WTC11 (cell line): ENCODE measurements around the gene LRIF1.

ENCODE experiments used
- IRF1 ChIP-seq: sonication (generic); formaldehyde crosslinking; IDR thresholded peaks from 2 replicates; pipeline ENCODE4 v1.8.0; 2023; ENCODE audit warnings: missing genetic modification reagents
- MAX ChIP-seq: sonication (generic); formaldehyde crosslinking; IDR thresholded peaks from 2 replicates; pipeline ENCODE4 v1.8.0; 2022; ENCODE audit warnings: mild to moderate bottlenecking, missing genetic modification reagents
- TEAD4 ChIP-seq: sonication (generic); formaldehyde crosslinking; IDR thresholded peaks from 2 replicates; pipeline ENCODE4 v1.8.0; 2022; ENCODE audit warnings: mild to moderate bottlenecking, missing genetic modification reagents

GRCh38 chr1:110962892-110963690 is 631 bp downstream of the LRIF1 start:
- peak; percentile 46; the same call in 1 of the 2 replicates for TF ChIP-seq MAX
- 0 out of 2 replicates have a peak, but pooled peaks have one; percentile 10 for TF ChIP-seq TEAD4
- TF ChIP-seq IRF1 (CRISPR knock-in tag): no peak
